ENCODE results near the gene ORAI2.

Gene ORAI2

DNA sequence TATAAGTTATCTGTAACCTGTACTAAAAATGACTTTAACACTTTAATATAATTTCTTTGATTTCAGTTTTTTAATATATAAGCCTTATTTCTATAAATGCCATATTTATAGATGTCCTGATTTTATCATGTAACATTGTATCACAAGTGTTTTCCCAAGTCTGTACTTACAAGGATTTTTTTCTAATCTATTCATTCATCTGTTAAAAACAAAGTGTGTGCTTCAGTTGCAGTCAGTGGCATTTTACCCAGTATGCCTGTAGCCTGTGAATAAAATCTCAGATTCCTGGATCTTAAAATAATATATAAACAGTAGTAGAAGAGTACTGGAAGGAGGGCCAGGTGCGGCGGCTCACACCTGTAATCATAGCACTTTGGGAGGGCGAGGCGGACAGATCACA, 19.8 kb upstream of the ORAI2 start:
- DNase-seq (ENCODE audit: low read depth in 1 of 2, low spot score in 1 of 2) = no peak

GRCh38 chr7:102415685-102416225, 17.6 kb upstream of the ORAI2 start:
- DNase-seq (ENCODE audit: low read depth in 1 of 2, low spot score in 1 of 2) = peak; percentile 24 to 26

GRCh38 chr7:102416406-102416805, 17.0 kb upstream of the ORAI2 start:
- no peak for DNase-seq (ENCODE audit: low read depth in 1 of 2, low spot score in 1 of 2)

- DNase-seq (ENCODE audit: low read depth in 1 of 2, low spot score in 1 of 2) = no peak
These were observed 16.3 kb upstream of the ORAI2 start for GRCh38 chr7:102417105-102417504.

DNA sequence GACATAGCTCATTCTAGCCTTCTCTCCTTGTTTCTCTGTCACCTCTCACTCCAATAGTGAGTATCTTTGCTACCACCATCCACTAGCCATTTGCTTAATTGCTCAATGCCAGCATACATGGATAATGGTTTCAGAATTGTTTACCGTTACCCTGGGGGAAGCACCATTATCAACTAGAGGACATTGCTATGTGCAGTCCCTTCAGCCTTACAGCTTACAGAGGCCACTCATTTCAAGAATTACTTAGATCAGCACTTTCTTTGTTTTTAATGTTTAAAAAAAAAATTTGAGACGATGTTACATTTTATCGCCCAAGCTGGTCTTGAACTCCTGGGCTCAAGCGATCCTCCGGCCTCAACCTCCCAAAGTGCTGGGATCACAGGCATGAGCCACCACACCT, 14.8 kb upstream of the ORAI2 start:
- DNase-seq (ENCODE audit: low read depth in 1 of 2, low spot score in 1 of 2) = no peak

GRCh38 chr7:102421706-102422240, 11.6 kb upstream of the ORAI2 start:
- DNase-seq (ENCODE audit: low read depth in 1 of 2, low spot score in 1 of 2) = no peak

- no peak for DNase-seq (ENCODE audit: low read depth in 1 of 2, low spot score in 1 of 2)
These were observed 9.2 kb upstream of the ORAI2 start for GRCh38 chr7:102424129-102424551.

GRCh38 chr7:102424787-102425218, 8.6 kb upstream of the ORAI2 start:
- no peak for DNase-seq (ENCODE audit: low read depth in 1 of 2, low spot score in 1 of 2)

GRCh38 chr7:102425639-102426267, 7.6 kb upstream of the ORAI2 start:
- DNase-seq (ENCODE audit: low read depth in 1 of 2, low spot score in 1 of 2) = peak; percentile 64 to 70

DNA sequence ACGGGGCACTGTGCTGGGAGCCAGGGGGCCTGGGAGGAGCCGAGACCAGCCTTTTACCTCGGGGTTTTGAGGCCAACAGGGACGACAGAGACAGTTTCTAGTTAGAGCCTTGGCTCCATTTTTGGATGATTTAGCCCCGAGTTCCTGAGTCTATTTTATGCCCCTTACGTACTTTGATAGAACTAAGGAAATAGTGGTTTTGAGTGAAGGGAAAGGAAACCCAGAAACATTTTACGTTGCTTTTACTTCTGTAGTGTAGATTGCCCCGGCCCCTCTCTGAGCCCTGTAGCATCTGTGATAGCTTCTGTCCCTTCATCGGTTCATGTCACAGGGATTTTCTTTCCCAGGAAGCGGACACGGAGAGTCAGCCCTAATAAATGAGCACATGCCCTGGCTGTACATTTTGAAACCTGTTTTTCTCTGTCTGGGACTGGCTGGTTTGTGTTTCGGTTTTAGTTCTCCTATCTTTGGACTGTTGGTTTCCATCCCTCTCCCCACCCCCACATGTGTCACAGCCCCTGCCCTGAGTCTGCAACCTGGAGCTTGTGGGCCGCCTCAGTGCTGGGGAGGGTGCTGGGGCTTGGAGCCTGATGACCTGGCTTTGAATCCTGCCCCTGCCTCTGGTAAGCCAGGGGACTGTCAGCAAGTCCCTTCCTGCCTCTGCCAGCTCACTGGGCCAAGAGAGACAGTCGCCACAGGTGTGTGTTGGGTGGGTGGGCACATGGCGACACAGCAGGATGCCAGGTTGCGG, 6.9 kb upstream of the ORAI2 start:
- peak; percentile 17 to 53 for DNase-seq (ENCODE audit: low read depth in 1 of 2, low spot score in 1 of 2)

- DNase-seq (ENCODE audit: low read depth in 1 of 2, low spot score in 1 of 2) = no peak
These were observed 6.4 kb upstream of the ORAI2 start for GRCh38 chr7:102427019-102427405.

DNA sequence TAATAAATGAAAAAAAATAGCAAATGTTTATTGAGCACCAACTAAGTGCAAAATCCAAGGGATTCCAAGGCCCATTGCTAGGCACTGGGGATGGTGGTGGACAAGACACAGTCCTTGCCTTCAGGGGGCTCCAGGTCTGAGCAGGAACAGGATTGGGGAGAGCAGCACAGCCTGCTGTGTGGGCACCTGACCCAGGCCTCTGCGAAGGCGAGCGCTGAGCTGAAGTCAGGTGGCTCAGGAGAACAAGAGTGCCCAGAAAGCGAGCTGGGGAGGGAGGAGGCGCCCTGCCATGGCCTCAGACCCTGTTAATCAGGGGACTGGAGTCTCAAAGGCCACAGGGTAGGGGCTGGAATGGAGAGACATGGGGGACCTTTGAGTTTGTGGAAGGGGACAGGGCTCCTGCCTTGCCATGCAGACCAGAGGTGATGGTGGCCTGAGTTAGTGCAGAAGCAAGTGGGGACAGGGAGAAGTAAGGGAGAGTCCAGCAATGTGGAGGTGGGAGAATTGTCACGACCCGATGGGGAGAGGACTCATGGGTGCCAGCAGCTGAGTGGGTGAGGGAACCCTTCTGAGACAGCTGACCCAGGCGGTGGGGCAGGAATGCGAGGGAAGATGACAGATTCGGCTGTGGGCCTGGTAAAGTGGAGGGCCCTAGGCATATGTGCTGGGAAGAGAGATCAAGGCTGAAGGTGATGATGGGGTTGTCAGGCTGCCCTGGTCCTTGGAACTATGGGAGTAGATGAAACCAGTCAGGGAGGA, 4.1 kb upstream of the ORAI2 start:
- DNase-seq (ENCODE audit: low read depth in 1 of 2, low spot score in 1 of 2) = no peak

DNA sequence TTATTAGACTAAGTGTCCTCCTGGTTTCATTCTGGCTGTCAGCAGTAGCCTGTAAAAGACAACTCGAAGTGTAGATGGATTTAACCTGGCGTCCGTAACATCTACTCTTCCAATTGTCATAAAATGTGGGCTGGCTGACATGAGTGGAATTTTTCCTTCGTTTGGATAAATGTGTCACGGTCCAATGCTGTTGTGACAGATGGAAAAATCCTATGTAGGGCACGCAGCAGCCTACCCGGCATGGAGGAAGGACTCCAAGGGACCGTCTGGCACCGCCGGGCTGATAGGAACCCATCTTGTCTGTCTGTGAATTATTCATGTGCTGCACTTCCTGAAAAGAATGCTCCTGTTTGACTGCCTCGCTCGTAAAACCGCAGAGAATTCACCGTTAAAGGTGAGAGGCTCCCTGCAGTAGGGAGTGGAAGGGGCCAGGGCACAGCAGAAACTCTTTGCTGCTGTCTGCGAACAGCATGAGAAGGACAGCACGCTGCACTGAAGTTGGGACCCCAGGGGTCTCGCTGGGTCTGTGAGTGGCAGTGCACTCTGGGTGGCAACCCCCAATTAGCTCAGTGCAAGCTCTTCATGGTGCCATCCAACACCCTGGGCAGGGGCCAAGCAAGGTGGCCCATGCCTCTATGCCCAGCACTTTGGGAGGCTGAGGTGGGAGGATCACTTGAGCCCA, 1.6 kb upstream of the ORAI2 start:
- DNase-seq (ENCODE audit: low read depth in 1 of 2, low spot score in 1 of 2) = peak; percentile 26 to 40

DNA sequence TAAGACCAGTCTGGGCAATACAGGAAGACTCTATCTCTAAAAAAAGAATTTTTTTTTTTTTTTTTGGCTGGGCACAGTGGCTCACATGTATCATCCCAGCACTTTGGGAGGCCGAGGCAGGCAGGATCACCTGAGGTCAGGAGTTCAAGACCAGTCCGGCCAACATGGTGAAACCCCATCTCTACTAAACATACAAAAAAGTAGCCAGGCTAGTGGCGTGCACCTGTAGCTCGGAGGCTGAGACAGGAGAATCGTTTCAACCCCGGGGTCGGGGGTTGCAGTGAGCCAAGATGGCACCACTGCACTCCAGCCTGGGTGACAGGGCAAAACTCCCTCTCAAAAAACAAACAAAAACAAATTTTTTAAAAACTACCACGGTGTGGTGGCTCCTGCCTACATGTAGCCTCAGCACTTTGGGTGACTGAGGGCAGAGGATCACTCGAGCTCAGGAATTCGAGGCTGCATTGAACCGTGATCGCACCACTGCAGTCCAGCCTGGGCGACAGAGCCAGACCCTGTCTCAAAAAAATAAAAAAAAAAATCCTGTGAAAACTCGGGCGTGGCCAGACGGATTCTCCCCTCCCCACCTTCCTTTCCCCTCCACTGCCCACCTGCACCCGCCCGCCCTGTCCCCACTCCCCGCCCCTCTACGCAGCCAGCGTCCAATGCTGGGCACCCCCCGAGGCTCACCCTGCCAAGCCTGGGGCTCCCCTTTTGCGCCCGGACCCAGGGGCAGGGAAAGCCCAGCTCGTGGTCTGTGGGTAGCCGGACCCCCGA, 745 bp upstream of the ORAI2 start:
- no peak for DNase-seq (ENCODE audit: low read depth in 1 of 2, low spot score in 1 of 2)

GRCh38 chr7:102434039-102434486, 688 bp downstream of the ORAI2 start:
- no peak for DNase-seq (ENCODE audit: low read depth in 1 of 2, low spot score in 1 of 2)

GRCh38 chr7:102436118-102436517, 2.7 kb downstream of the ORAI2 start:
- no peak for DNase-seq (ENCODE audit: low read depth in 1 of 2, low spot score in 1 of 2)

GRCh38 chr7:102439963-102440795, 6.8 kb downstream of the ORAI2 start:
- DNase-seq (ENCODE audit: low read depth in 1 of 2, low spot score in 1 of 2) = no peak

- no peak for DNase-seq (ENCODE audit: low read depth in 1 of 2, low spot score in 1 of 2)
These were observed 11.7 kb downstream of the ORAI2 start for GRCh38 chr7:102444961-102445673.

- DNase-seq (ENCODE audit: low read depth in 1 of 2, low spot score in 1 of 2) = no peak
These were observed 12.3 kb downstream of the ORAI2 start for GRCh38 chr7:102445674-102446071.
